Measurements from ENCODE around the gene LCA5.

DNA sequence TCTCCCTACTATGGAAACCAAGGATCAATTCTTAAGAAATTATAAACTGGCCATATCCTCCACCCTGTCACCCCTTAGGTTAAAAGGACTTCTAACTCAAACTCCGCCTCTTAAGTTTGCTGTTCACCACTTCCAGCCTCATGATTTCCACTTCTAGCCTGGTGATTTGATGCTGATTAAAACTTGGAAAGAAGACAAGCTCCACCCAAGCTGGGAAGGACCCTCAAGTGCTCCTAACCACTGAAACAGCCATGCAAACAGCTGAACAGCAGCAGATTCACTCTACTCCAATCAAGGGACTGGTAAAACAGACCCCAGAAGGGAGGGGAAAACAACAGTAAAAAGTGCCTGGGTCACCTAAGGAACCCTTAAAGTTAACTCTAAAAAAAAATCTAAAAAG is 10.3 kb downstream of the LCA5 start:
- TF ChIP-seq, protein P1, sequence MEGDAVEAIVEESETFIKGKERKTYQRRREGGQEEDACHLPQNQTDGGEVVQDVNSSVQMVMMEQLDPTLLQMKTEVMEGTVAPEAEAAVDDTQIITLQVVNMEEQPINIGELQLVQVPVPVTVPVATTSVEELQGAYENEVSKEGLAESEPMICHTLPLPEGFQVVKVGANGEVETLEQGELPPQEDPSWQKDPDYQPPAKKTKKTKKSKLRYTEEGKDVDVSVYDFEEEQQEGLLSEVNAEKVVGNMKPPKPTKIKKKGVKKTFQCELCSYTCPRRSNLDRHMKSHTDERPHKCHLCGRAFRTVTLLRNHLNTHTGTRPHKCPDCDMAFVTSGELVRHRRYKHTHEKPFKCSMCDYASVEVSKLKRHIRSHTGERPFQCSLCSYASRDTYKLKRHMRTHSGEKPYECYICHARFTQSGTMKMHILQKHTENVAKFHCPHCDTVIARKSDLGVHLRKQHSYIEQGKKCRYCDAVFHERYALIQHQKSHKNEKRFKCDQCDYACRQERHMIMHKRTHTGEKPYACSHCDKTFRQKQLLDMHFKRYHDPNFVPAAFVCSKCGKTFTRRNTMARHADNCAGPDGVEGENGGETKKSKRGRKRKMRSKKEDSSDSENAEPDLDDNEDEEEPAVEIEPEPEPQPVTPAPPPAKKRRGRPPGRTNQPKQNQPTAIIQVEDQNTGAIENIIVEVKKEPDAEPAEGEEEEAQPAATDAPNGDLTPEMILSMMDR (IDR thresholded peaks at IDR 0.05) = no peak
- TF ChIP-seq EZH2 (IDR thresholded peaks at IDR 0.05) = no peak
